Activated B cell treated with CpG ODN at 0.5 μM for 24 hours (primary cell): Measurements from ENCODE around the gene AMOT. TPM values are rescaled to one million over a fixed set of nuclear protein-coding genes. Genes with fewer than 3 reads are reported as not detected.

ENCODE experiments used
- ATAC-seq: fragments of 200-7000 bp; cut with Tn5 transposase; one replicate; pipeline ENCODE4 v1.10.0; 2021; ENCODE audit warnings: low read depth, mild to moderate bottlenecking, moderate library complexity
- CTCF ChIA-PET: fragments of 350-600 bp; sonication (Branson Sonifier 250); formaldehyde crosslinking; loops from one replicate; lab custom pipeline; 2021; ENCODE audit warnings: antibody characterized with exemption; lab: Charles Lee
- POLR2A ChIA-PET: fragments of 350-600 bp; sonication (Branson Sonifier 250); formaldehyde crosslinking; loops from one replicate; lab custom pipeline; 2021; ENCODE audit warnings: antibody characterized with exemption; lab: Charles Lee
- DNase-seq: peaks from one replicate; pipeline ENCODE4 v3.0.0; 2022
- H3K27ac Mint-ChIP-seq: one replicate; pipeline ENCODE4 v1.8.0; 2020; ENCODE audit warnings: mixed read lengths
- H3K27me3 Mint-ChIP-seq: one replicate; pipeline ENCODE4 v1.8.0; 2021; ENCODE audit warnings: mixed read lengths
- H3K36me3 Mint-ChIP-seq: one replicate; pipeline ENCODE4 v1.8.0; 2021; ENCODE audit warnings: low read depth, mixed read lengths
- H3K4me1 Mint-ChIP-seq: one replicate; pipeline ENCODE4 v1.8.0; 2021; ENCODE audit warnings: mixed read lengths
- H3K4me3 Mint-ChIP-seq: one replicate; pipeline ENCODE4 v1.8.0; 2020; ENCODE audit warnings: mild to moderate bottlenecking, mixed read lengths
- H3K9me3 Mint-ChIP-seq: one replicate; pipeline ENCODE4 v1.8.0; 2020; ENCODE audit warnings: mixed read lengths
- intact Hi-C: fragments of 100-400 bp; cut with micrococcal nuclease; formaldehyde crosslinking; loops from one replicate; pipeline ENCODE4 v1.15.1; 2024
- total RNA-seq: library from RNA; stranded (reverse); gene quantifications from 2 replicates; pipeline ENCODE4 v1.2.3, GENCODE V29; 2022
- TF ChIP-seq, protein P1 (sequence below): fragments of 200-600 bp; IDR thresholded peaks from one replicate; pipeline ENCODE4 v1.8.0; 2022; ENCODE audit warnings: antibody characterized with exemption, mild to moderate bottlenecking

AMOT gene
- total RNA-seq, 1 donor from 2014 or later: 2.1 TPM

DNA sequence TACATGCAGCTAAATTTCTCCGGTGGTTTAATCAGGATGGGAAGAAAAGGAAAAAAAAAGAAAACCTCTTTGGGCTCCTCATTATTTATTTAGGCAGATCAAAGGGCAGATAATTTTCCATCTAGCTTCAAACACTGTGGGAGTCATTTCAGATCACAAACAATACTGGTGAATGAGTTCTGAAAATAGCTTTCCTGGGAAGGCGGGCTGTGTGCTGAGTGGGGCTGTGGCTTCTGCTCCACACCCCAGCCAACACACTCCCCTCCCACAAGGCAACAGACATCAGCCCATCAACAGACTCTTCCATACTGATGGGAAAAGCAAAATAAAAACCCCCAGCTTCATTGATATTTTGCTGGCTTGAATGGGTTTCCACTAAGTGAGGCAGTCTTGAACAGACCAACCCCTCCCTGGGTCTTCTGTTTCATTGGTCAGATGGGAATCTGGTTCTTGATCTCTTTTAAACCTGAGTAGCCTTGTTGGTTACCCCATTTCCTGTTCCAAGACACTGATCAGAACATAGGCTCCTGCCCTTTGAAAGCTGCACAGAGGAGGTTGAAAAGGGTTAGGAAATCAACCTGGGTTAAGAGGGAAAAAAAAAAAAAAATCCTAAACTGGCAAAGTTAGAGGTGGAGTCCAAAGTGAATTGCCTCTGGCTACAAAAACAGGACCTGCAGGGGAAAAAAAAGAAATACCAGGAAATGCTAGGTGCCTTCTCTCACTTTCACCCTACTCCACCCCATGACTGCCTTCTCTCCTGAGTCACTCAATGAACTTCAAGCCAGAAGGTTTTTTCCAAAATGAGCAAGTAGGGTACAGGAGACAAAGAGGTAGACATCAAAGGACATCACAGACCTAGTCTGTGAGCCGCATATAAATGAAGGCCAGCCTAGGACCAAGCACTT, 20.0 kb downstream of the AMOT start:
- no peak for ATAC-seq
- ChIA-PET CTCF (no interaction called here), POLR2A (no interaction called here)
- Mint-ChIP-seq H3K4me1 (peaks cover 2% of the 10 kb centered on the region), H3K36me3 (peaks cover 1% of the 10 kb centered on the region), H3K27me3 (no peaks in the 10 kb centered on the region), H3K27ac (no peak overlapping the region), H3K9me3 (no peaks in the 10 kb centered on the region), H3K4me3 (no peak overlapping the region)
- TF ChIP-seq, protein P1, sequence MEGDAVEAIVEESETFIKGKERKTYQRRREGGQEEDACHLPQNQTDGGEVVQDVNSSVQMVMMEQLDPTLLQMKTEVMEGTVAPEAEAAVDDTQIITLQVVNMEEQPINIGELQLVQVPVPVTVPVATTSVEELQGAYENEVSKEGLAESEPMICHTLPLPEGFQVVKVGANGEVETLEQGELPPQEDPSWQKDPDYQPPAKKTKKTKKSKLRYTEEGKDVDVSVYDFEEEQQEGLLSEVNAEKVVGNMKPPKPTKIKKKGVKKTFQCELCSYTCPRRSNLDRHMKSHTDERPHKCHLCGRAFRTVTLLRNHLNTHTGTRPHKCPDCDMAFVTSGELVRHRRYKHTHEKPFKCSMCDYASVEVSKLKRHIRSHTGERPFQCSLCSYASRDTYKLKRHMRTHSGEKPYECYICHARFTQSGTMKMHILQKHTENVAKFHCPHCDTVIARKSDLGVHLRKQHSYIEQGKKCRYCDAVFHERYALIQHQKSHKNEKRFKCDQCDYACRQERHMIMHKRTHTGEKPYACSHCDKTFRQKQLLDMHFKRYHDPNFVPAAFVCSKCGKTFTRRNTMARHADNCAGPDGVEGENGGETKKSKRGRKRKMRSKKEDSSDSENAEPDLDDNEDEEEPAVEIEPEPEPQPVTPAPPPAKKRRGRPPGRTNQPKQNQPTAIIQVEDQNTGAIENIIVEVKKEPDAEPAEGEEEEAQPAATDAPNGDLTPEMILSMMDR: no peak
- DNase-seq: no peak
- intact Hi-C loops: no loop called here

DNA sequence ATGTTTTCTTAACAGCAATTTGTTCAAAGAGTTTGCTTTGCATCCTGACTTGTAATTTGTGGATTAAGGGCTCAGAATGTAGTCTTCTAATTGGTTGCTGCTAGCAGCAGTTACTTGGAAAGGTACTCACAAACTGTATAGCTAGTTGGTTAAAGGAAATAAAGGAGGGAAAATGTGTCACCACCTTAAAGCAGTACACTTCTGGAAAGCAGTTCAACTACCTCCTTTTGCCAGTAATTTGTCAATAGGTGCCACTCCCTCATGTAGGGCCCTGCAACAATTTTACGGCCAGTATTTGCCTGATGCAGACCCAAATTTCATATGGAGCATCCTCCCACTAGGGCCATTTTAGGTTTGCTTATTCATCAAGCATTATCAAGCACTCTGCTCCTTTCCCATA, 20.8 kb downstream of the AMOT start:
- DNase-seq (no peak), ATAC-seq (no peak)
- no peak overlapping the region for H3K4me3 Mint-ChIP-seq
- H3K36me3 Mint-ChIP-seq: peaks cover 6% of the 10 kb centered on the region
- H3K9me3 Mint-ChIP-seq: no peaks in the 10 kb centered on the region
- CTCF ChIA-PET: no interaction called here
- intact Hi-C loops: no loop called here
- no peaks in the 10 kb centered on the region for H3K27me3 Mint-ChIP-seq
- POLR2A ChIA-PET: no interaction called here
- H3K27ac Mint-ChIP-seq: no peak overlapping the region
- TF ChIP-seq, protein P1: no peak
- H3K4me1 Mint-ChIP-seq: peaks cover 2% of the 10 kb centered on the region

DNA sequence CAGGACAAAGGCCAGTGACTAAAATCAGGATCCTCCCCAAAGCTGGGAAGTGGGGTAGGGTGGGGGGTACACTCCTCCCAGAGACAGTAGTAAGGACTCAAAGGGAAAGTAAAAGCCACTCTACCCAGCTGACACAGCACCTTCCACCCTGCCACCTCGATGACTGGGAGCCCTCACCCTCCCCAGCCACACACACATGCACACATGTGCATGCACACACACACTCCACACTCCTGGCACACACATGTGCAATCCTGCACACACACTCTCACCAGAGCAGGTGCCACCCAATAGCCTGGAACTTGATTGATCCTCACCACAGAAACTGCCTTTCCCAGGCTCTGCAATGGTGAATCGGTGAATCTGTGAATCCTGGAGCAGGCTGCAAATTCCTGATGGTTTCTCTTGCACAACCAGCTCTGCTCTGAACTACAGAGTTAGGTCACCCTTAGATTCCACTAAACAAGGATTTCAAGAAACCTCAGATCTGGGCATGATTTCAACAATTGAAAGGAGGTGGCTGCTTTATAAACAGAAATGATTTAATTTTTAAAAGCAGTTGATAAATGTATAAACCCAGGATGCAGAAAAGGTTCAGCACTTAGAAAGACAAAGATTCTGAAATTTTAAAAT, 21.5 kb downstream of the AMOT start:
- H3K4me1 Mint-ChIP-seq: peaks cover 2% of the 10 kb centered on the region
- ATAC-seq (no peak), DNase-seq (no peak)
- no peaks in the 10 kb centered on the region for H3K9me3 Mint-ChIP-seq
- ChIA-PET POLR2A (no interaction called here), CTCF (no interaction called here)
- intact Hi-C loops: no loop called here
- peaks cover 7% of the 10 kb centered on the region for H3K36me3 Mint-ChIP-seq
- TF ChIP-seq, protein P1: no peak
- H3K27ac Mint-ChIP-seq: no peak overlapping the region
- H3K4me3 Mint-ChIP-seq: no peak overlapping the region
- no peaks in the 10 kb centered on the region for H3K27me3 Mint-ChIP-seq

DNA sequence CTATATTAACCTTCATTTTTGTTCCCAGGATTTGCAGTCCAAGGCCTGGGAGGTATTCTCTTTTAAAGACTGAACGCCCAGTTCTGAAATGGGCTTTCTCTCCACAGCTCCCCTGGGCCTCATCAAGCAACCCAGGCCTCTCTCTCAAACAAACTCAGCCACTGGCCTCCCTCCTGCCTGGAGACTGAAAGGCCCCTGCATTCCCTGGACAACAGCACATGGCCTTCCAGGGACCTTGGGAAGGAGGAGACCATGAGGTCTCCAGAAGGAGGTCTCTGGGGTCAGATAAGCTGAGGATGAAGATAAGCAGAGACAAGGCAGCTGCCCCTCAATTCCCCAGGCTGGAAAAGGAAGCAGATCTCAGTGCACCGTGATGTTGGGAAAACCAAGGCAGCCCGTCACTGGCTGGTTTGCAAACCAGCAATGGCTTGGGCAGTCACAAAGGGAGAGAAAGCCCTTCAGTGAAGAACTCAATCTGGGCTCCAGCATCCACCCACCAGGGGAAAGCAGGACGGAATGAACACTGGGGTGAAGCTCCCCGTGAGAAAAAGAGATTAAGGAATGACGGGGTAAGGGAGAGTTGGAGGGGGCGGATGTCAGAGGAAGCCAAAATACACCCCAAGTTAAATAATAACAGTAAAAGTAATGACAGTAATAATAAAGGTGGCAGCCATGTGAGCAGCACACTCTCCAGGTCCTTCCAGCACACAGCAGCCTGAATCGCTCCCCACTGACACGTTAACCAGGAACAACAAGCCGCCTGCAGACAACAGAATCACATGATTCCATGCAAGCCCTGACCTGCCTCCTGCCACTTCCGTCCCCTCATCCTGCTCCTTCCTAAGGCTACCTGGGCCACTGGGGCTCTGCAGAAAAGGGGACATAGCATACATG, 22.3 kb downstream of the AMOT start:
- Mint-ChIP-seq H3K4me1 (peaks cover 2% of the 10 kb centered on the region), H3K27me3 (no peaks in the 10 kb centered on the region), H3K36me3 (peaks cover 7% of the 10 kb centered on the region), H3K4me3 (no peak overlapping the region), H3K9me3 (no peaks in the 10 kb centered on the region), H3K27ac (no peak overlapping the region)
- ChIA-PET POLR2A (no interaction called here), CTCF (no interaction called here)
- DNase-seq (no peak), ATAC-seq (no peak)
- intact Hi-C loops: no loop called here
- TF ChIP-seq, protein P1: no peak
